Neural cell (in vitro differentiated cells): ENCODE data around the gene TBX4. TPM values are rescaled to one million over a fixed set of nuclear protein-coding genes. Genes with fewer than 3 reads are reported as not detected.

Source experiments
- H2AFZ ChIP-seq: fragments of 200-600, 300-800 bp; sonication (generic), shearing (Covaris generic); 2 replicates; pipeline ENCODE4 v1.6.0; 2014; ENCODE audit warnings: low read depth, mild to moderate bottlenecking, antibody characterized with exemption, low read length, moderate library complexity
- H3F3A ChIP-seq: fragments of 200-600 bp; shearing (Covaris generic); 2 replicates; pipeline ENCODE4 v1.6.1; 2016; ENCODE audit warnings: mild to moderate bottlenecking, moderate library complexity, mixed read lengths, antibody characterized with exemption, low read length; ENCODE audit not compliant: insufficient read depth, poor library complexity, severe bottlenecking
- H3K27ac ChIP-seq: fragments of 200-600, 300-800 bp; sonication (generic), shearing (Covaris generic); 2 replicates; pipeline ENCODE4 v1.5.1; 2014; ENCODE audit warnings: mild to moderate bottlenecking, low read length, moderate library complexity
- H3K27me3 ChIP-seq: fragments of 300-800, 200-600 bp; sonication (generic), shearing (Covaris generic); 2 replicates; pipeline ENCODE4 v1.6.0; 2014; ENCODE audit warnings: mild to moderate bottlenecking, low read depth, low read length, moderate library complexity; ENCODE audit not compliant: insufficient read depth
- H3K36me3 ChIP-seq: fragments of 300-800, 200-600 bp; sonication (generic), shearing (Covaris generic); 2 replicates; pipeline ENCODE4 v1.5.1; 2014; ENCODE audit warnings: mild to moderate bottlenecking, antibody characterized with exemption, low read length, moderate library complexity; ENCODE audit not compliant: insufficient read depth
- H3K4me2 ChIP-seq: fragments of 300-800, 200-600 bp; sonication (generic), shearing (Covaris generic); 2 replicates; pipeline ENCODE4 v1.6.0; 2014; ENCODE audit warnings: mild to moderate bottlenecking, low read length
- H3K4me3 ChIP-seq: fragments of 300-800, 200-600 bp; sonication (generic), shearing (Covaris generic); 2 replicates; pipeline ENCODE4 v1.5.1; 2014; ENCODE audit warnings: mild to moderate bottlenecking, low read length, moderate library complexity
- H3K79me2 ChIP-seq: fragments of 200-600 bp; shearing (Covaris generic); replicated peaks from 2 replicates; pipeline ENCODE4 v1.6.0; 2014; ENCODE audit warnings: mild to moderate bottlenecking, low read length, moderate library complexity; ENCODE audit not compliant: insufficient read depth
- H3K9ac ChIP-seq: fragments of 300-800, 200-600 bp; sonication (generic), shearing (Covaris generic); 2 replicates; pipeline ENCODE4 v1.6.1; 2016; ENCODE audit warnings: mild to moderate bottlenecking, low read length, mixed read lengths
- H3K9me2 ChIP-seq: fragments of 200-600 bp; shearing (Covaris generic); 2 replicates; pipeline ENCODE4 v1.6.1; 2016; ENCODE audit warnings: mild to moderate bottlenecking, low read length, mixed read lengths; ENCODE audit not compliant: insufficient read depth
- H3K9me3 ChIP-seq: fragments of 200-600, 300-800 bp; sonication (generic), shearing (Covaris generic); 2 replicates; pipeline ENCODE4 v1.6.1; 2016; ENCODE audit warnings: mild to moderate bottlenecking, mixed run types, low read length, moderate library complexity, mixed read lengths
- H4K20me1 ChIP-seq: fragments of 200-600 bp; shearing (Covaris generic); 2 replicates; pipeline ENCODE4 v1.6.1; 2016; ENCODE audit warnings: mild to moderate bottlenecking, mixed run types; ENCODE audit not compliant: insufficient read depth
- EP300 ChIP-seq: fragments of 450-650 bp; conservative IDR thresholded peaks from 2 replicates; pipeline ENCODE4 v1.6.1; 2014; ENCODE audit warnings: antibody characterized with exemption, mild to moderate bottlenecking, moderate library complexity; ENCODE audit not compliant: poor library complexity, severe bottlenecking
- EZH2 ChIP-seq: fragments of 200-600, 300-800 bp; shearing (Covaris generic), sonication (generic); IDR thresholded peaks from 2 replicates; pipeline ENCODE4 v1.6.1; 2014; ENCODE audit warnings: antibody characterized with exemption, low read length, borderline replicate concordance, mild to moderate bottlenecking; ENCODE audit not compliant: insufficient read depth, poor library complexity, severe bottlenecking
- MXI1 ChIP-seq: fragments of 450-650 bp; conservative IDR thresholded peaks from 2 replicates; pipeline ENCODE4 v1.6.1; 2014; ENCODE audit warnings: antibody characterized with exemption, mild to moderate bottlenecking; ENCODE audit not compliant: poor library complexity, severe bottlenecking
- POLR2AphosphoS5 ChIP-seq: IDR thresholded peaks from 2 replicates; pipeline ENCODE4 v1.6.1; 2012
- RAD21 ChIP-seq: fragments of 450-650 bp; conservative IDR thresholded peaks from 2 replicates; pipeline ENCODE4 v1.6.1; 2014; ENCODE audit warnings: antibody characterized with exemption, mild to moderate bottlenecking, moderate library complexity
- SMC3 ChIP-seq: fragments of 450-650 bp; conservative IDR thresholded peaks from 2 replicates; pipeline ENCODE4 v1.6.1; 2014; ENCODE audit warnings: antibody characterized with exemption, mild to moderate bottlenecking, moderate library complexity; ENCODE audit not compliant: poor library complexity
- TAF1 ChIP-seq: IDR thresholded peaks from 2 replicates; pipeline ENCODE4 v1.6.1; 2012; ENCODE audit warnings: low read depth
- polyA plus RNA-seq: library from polyadenylated mRNA; depleted of rRNA; stranded (reverse); fragments of >200 nt; gene quantifications from 2 replicates; pipeline ENCODE4 v1.2.3, GENCODE V29; 2014
- TF ChIP-seq, protein P1 (sequence below): IDR thresholded peaks from 2 replicates; pipeline ENCODE4 v1.6.1; 2012; ENCODE audit warnings: borderline replicate concordance
- TF ChIP-seq, protein P2 (sequence below): fragments of 450-650 bp; IDR thresholded peaks from 2 replicates; pipeline ENCODE4 v1.5.1; 2014; ENCODE audit warnings: antibody characterized with exemption, mild to moderate bottlenecking, moderate library complexity; ENCODE audit not compliant: poor library complexity, severe bottlenecking

TBX4 gene
- polyA plus RNA-seq, 1 donor from 2014 or later = not detected

DNA sequence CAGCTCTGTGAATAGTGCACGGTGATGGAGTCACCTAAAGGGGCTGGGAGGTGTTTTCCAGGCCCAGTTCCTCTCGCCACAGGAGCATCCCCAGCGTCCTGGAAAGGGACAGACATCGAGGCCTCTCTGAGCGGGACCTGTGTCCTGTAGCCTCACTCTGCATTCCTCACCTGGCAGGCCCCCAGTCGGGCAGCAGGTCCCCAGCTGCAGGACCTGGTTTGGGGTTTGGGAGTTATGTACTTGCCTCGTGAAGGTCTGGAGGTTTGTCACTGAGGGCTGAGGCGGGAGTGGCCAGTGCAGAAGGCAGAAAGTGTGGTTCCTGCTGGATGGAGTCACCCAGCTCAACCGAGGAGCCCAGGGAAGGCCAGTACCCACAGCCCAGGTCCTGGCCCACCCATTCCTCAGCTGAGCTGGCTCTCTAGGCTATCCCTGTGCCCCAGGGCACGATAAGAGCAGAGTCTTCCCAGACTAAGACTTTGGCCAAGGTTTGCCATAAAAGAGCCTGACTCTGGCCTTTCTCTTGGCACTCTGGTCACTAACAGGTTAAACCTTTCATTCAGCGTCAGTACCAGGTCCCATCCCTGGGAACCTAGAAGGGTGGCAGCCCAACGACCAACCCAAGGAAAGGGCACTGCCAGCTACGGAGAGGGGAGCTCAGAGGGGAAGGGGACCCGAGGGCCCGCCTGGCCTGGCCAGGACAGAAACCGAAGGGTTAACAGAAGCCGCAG is 24.4 kb downstream of the TBX4 start:
- Histone ChIP-seq H3K4me3 (no peak overlapping the region), H3K9me3 (no peaks in the 10 kb centered on the region), H3K4me2 (no peak overlapping the region), H3K9me2 (no peaks in the 10 kb centered on the region), H4K20me1 (no peaks in the 10 kb centered on the region), H3K27me3 (no peaks in the 10 kb centered on the region), H3K9ac (no peak overlapping the region), H2AFZ (no peak overlapping the region), H3K27ac (no peak overlapping the region), H3K79me2 (no peaks in the 10 kb centered on the region), H3F3A (no peaks in the 10 kb centered on the region), H3K36me3 (no peaks in the 10 kb centered on the region)
- TF ChIP-seq POLR2AphosphoS5 = no peak
- TF ChIP-seq EZH2 = no peak

DNA sequence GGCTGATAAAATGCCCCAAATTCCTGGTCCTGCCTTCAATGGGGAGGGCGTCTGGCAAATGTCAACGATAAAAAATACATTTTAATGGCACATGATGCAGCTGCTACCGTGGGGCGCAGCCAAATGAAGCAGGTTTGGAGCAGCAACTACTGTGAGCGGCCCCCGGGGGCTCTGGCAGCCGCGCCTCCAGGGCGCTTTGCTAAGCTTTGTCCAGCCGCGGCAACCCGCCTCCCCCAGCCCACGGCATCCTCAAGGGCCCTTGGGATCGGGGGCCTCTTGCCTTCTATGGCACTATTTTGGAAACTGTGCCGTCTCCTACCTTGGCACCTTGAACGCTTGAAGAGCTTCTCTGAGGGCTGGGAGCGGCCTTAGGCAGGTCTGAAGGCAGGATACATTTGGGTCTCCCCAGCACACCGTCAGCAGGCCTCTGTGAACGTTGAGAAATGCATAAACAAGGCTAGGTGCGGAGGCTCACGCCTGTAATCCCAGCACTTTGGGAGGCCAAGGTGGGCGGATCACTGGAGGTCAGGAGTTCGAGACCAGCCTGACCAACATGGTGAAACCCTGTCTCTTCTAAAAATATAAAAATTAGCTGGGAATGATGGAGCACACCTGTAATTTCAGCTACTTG is 25.1 kb downstream of the TBX4 start:
- Histone ChIP-seq H2AFZ (no peak overlapping the region), H3K9me3 (no peaks in the 10 kb centered on the region), H3K9me2 (no peaks in the 10 kb centered on the region), H3K9ac (no peak overlapping the region), H3K79me2 (no peaks in the 10 kb centered on the region), H3K27me3 (no peaks in the 10 kb centered on the region), H3K27ac (no peak overlapping the region), H3K4me2 (no peak overlapping the region), H3F3A (no peaks in the 10 kb centered on the region), H3K4me3 (no peak overlapping the region), H4K20me1 (no peaks in the 10 kb centered on the region), H3K36me3 (no peaks in the 10 kb centered on the region)
- TF ChIP-seq MXI1 = no peak
- TF ChIP-seq RAD21 = no peak
- no peak for TF ChIP-seq TAF1
- TF ChIP-seq, protein P1, sequence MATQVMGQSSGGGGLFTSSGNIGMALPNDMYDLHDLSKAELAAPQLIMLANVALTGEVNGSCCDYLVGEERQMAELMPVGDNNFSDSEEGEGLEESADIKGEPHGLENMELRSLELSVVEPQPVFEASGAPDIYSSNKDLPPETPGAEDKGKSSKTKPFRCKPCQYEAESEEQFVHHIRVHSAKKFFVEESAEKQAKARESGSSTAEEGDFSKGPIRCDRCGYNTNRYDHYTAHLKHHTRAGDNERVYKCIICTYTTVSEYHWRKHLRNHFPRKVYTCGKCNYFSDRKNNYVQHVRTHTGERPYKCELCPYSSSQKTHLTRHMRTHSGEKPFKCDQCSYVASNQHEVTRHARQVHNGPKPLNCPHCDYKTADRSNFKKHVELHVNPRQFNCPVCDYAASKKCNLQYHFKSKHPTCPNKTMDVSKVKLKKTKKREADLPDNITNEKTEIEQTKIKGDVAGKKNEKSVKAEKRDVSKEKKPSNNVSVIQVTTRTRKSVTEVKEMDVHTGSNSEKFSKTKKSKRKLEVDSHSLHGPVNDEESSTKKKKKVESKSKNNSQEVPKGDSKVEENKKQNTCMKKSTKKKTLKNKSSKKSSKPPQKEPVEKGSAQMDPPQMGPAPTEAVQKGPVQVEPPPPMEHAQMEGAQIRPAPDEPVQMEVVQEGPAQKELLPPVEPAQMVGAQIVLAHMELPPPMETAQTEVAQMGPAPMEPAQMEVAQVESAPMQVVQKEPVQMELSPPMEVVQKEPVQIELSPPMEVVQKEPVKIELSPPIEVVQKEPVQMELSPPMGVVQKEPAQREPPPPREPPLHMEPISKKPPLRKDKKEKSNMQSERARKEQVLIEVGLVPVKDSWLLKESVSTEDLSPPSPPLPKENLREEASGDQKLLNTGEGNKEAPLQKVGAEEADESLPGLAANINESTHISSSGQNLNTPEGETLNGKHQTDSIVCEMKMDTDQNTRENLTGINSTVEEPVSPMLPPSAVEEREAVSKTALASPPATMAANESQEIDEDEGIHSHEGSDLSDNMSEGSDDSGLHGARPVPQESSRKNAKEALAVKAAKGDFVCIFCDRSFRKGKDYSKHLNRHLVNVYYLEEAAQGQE = no peak
- no peak for TF ChIP-seq POLR2AphosphoS5

DNA sequence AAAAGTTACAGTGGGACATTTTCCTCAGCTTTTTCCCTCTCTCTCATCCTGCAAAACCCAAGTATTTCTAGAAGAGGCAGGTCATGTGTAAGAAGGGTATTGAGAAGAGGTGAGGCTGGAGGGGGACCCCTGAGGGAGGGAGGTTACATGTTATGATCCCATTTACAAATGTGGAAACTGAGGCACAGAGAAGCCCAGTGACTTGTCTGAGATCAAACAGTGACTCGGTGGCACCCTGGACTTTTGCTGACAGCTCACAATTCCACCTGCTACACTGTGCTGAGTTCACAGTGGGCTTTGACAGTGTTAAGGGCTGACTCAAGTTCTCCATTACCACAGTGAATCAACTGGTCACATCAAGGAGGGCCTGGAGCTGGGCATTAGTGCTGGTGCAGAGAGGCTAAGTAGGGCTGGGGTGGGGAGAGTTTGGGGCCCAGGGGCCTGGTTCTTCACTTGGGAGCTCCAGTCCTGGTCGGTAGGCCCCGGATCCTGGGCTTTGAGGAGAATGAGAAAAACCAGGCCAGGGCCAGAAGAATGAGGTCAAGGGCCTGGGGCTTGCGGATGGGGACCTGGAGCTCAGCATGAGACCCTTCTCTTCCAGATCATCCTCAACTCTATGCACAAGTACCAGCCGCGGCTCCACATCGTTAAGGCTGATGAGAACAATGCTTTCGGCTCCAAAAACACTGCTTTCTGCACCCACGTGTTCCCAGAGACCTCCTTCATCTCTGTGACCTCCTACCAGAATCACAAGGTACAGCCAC is 26.0 kb downstream of the TBX4 start:
- Histone ChIP-seq H3K9ac (no peak overlapping the region), H3K4me2 (no peak overlapping the region), H3F3A (no peaks in the 10 kb centered on the region), H4K20me1 (no peaks in the 10 kb centered on the region), H3K27ac (no peak overlapping the region), H3K9me2 (no peaks in the 10 kb centered on the region), H3K9me3 (no peaks in the 10 kb centered on the region), H2AFZ (no peak overlapping the region), H3K4me3 (no peak overlapping the region), H3K27me3 (no peaks in the 10 kb centered on the region), H3K79me2 (no peaks in the 10 kb centered on the region), H3K36me3 (no peaks in the 10 kb centered on the region)
- TF ChIP-seq MXI1 (no peak), SMC3 (no peak), EZH2 (no peak), RAD21 (no peak), EP300 (no peak), POLR2AphosphoS5 (no peak), TAF1 (no peak)
- TF ChIP-seq, protein P1 = no peak
- TF ChIP-seq, protein P2, sequence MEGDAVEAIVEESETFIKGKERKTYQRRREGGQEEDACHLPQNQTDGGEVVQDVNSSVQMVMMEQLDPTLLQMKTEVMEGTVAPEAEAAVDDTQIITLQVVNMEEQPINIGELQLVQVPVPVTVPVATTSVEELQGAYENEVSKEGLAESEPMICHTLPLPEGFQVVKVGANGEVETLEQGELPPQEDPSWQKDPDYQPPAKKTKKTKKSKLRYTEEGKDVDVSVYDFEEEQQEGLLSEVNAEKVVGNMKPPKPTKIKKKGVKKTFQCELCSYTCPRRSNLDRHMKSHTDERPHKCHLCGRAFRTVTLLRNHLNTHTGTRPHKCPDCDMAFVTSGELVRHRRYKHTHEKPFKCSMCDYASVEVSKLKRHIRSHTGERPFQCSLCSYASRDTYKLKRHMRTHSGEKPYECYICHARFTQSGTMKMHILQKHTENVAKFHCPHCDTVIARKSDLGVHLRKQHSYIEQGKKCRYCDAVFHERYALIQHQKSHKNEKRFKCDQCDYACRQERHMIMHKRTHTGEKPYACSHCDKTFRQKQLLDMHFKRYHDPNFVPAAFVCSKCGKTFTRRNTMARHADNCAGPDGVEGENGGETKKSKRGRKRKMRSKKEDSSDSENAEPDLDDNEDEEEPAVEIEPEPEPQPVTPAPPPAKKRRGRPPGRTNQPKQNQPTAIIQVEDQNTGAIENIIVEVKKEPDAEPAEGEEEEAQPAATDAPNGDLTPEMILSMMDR = no peak
